Dedifferentiated amniotic fluid mesenchymal stem cell (primary cell): Measurements from ENCODE around the gene PRPF4.

Experiments
- DNase-seq: peaks from one replicate; pipeline ENCODE4 v3.0.0-alpha.2; 2016; ENCODE audit errors: extremely low spot score

The PRPF4 gene

GRCh38 chr9:113311961-113312360 lies 36.5 kb downstream of the PRPF4 start:
- no peak for DNase-seq

GRCh38 chr9:113313261-113313660 lies 37.8 kb downstream of the PRPF4 start:
- no peak for DNase-seq

GRCh38 chr9:113315231-113315630 lies 39.8 kb downstream of the PRPF4 start:
- DNase-seq, result no peak

- no peak for DNase-seq
These were observed 40.6 kb downstream of the PRPF4 start for GRCh38 chr9:113316030-113316429.

GRCh38 chr9:113317777-113318176 lies 42.3 kb downstream of the PRPF4 start:
- DNase-seq, result no peak

- no peak for DNase-seq
These were observed 43.6 kb downstream of the PRPF4 start for GRCh38 chr9:113319054-113319453.

GRCh38 chr9:113320051-113320450 lies 44.6 kb downstream of the PRPF4 start:
- no peak for DNase-seq

GRCh38 chr9:113322671-113323070 lies 47.2 kb downstream of the PRPF4 start:
- no peak for DNase-seq

- DNase-seq, result no peak
These were observed 50.8 kb downstream of the PRPF4 start for GRCh38 chr9:113326230-113326629.

GRCh38 chr9:113328045-113328782 lies 52.8 kb downstream of the PRPF4 start:
- DNase-seq, result no peak

- no peak for DNase-seq
These were observed 56.3 kb downstream of the PRPF4 start for GRCh38 chr9:113331780-113332179.

GRCh38 chr9:113337714-113338113 lies 62.3 kb downstream of the PRPF4 start:
- DNase-seq, result no peak

GRCh38 chr9:113340011-113340699 lies 64.7 kb downstream of the PRPF4 start, which contains the start of gene WDR31:
WDR31 (minus strand) TSS chr9:113340275; CDS start chr9:113332022, 8,253 bp downstream.
- peak; percentile 79 for DNase-seq

GRCh38 chr9:113341712-113342410 lies 66.4 kb downstream of the PRPF4 start:
- DNase-seq, result no peak
